Right lobe of liver (tissue), 6 donors: ENCODE measurements around the gene WHRN. TPM values are rescaled to one million over a fixed set of nuclear protein-coding genes. Genes with fewer than 3 reads are reported as not detected.
A peak's percentile ranks its signal among the peaks of the same experiment; 100 is the strongest.

Source experiments
- ATAC-seq, 4 donors: fragments of 200-7000 bp; cut with Tn5 transposase; one replicate each; pipeline ENCODE4 v1.9.1; 2020; ENCODE audit warnings: mild to moderate bottlenecking in 4 of 4, moderate library complexity in 4 of 4
- DNase-seq, 3 donors: peaks; one replicate each; pipeline ENCODE4 v3.0.0-alpha.2; 2020
- H3K27ac ChIP-seq, 3 donors: fragments of 200-600 bp; one replicate each; pipeline ENCODE4 v1.8.0; 2022
- H3K27me3 ChIP-seq, 2 donors: fragments of 200-600 bp; one replicate each; pipeline ENCODE4 v1.8.0; 2022
- H3K36me3 ChIP-seq, 4 donors: fragments of 200-600 bp; sonication (generic) in 1 of 4; one replicate each; pipeline versions ENCODE4 v1.5.1 to v1.8.0; 2017 to 2022; ENCODE audit warnings: control low read depth in 1 of 4
- H3K4me1 ChIP-seq, 4 donors: fragments of 200-600 bp; sonication (generic) in 1 of 4; one replicate each; pipeline versions ENCODE4 v1.5.1 to v1.8.0; 2017 to 2022; ENCODE audit warnings: control low read depth in 1 of 4
- H3K4me3 ChIP-seq, 3 donors: fragments of 200-600 bp; one replicate each; pipeline ENCODE4 v1.8.0; 2022
- H3K9me3 ChIP-seq, 4 donors: fragments of 200-600 bp; sonication (generic) in 1 of 4; one replicate each; pipeline versions ENCODE4 v1.5.1 to v1.8.0; 2017 to 2022; ENCODE audit warnings: control low read depth in 1 of 4
- CTCF ChIP-seq, 4 donors: fragments of 200-600 bp in 3 of 4; fragments of 450-650 bp in 1 of 4; IDR thresholded peaks; one replicate each; pipeline versions ENCODE4 v1.5.1 to v1.8.0; 2016 to 2022; ENCODE audit warnings: antibody characterized with exemption in 4 of 4, mild to moderate bottlenecking in 2 of 4
- POLR2A ChIP-seq: fragments of 450-650 bp; IDR thresholded peaks from one replicate; pipeline ENCODE4 v1.6.1; 2017; ENCODE audit warnings: antibody characterized with exemption, mild to moderate bottlenecking
- WGBS: methylation state at CpG from one replicate; pipeline ENCODE4 v1.1.6; 2018; ENCODE audit warnings: low coverage, low lambda C conversion rate; ENCODE audit not compliant: insufficient coverage; ENCODE audit errors: missing lambda C conversion rate; 5-methylcytosine and 5-hydroxymethylcytosine counted together
- intact Hi-C, 2 donors: fragments of 100-400 bp; cut with DNase I; formaldehyde crosslinking; loops; one replicate each; pipeline versions ENCODE4 v1.11.2 to v1.14.1; 2022
- total RNA-seq, 6 experiments: library from RNA; depleted of rRNA in 2 of 6; stranded (reverse); fragments of >200 nt in 2 of 6; fragmentation: NEBNext Ultra II Directional in 3 of 6; extraction: Animal tissue kit (Norgen Biotek cat#: 25700) in 3 of 6; gene quantifications; one replicate each; pipeline versions ENCODE4 v1.1.0 to v1.2.4, GENCODE V29; 2016 to 2023
- donor health status: DM: no; HTN: yes; CAD: no.
- donor health status: DM: no; HTN: no; CAD: no.
- donor health status: DM: no; HTN: no; CAD: no.
- donor health status: DM: no; HTN: yes; CAD: no.
- donor health status: DM: no; HTN: yes; CAD: no.

The WHRN gene
- total RNA-seq, 6 experiments from 2014 or later: 2.1 to 3.7 (median 2.7) TPM

- DNase-seq (no peak), ATAC-seq (no peak)
- WGBS: 100% methylated on average over 1 of the region's 5 CpGs
- Histone ChIP-seq H3K36me3 (no peaks in the 10 kb centered on the region), H3K4me1 (no peaks in the 10 kb centered on the region), H3K27me3 (no peaks in the 10 kb centered on the region), H3K4me3 (no peak overlapping the region), H3K9me3 (no peaks in the 10 kb centered on the region), H3K27ac (no peak overlapping the region)
- intact Hi-C loops: no loop called here
- TF ChIP-seq POLR2A: no peak
- no peak for TF ChIP-seq CTCF (IDR thresholded peaks at IDR 0.05)
Measured at GRCh38 chr9:114445616-114446015, 59.7 kb downstream of the WHRN start.

GRCh38 chr9:114442022-114442421, 63.3 kb downstream of the WHRN start:
- Histone ChIP-seq H3K36me3 (no peaks in the 10 kb centered on the region), H3K27me3 (no peaks in the 10 kb centered on the region), H3K4me3 (no peak overlapping the region), H3K4me1 (no peaks in the 10 kb centered on the region), H3K27ac (no peak overlapping the region), H3K9me3 (no peaks in the 10 kb centered on the region)
- WGBS: 54% methylated on average over 1 of the region's 1 CpG
- intact Hi-C loops: no loop called here
- no peak for TF ChIP-seq CTCF (IDR thresholded peaks at IDR 0.05)
- TF ChIP-seq POLR2A: no peak
- ATAC-seq: no peak
- DNase-seq: no peak

GRCh38 chr9:114437401-114437893, 67.8 kb downstream of the WHRN start:
- ATAC-seq (no peak), DNase-seq (no peak)
- H3K4me3 ChIP-seq: no peak overlapping the region
- TF ChIP-seq POLR2A: no peak
- no peak for TF ChIP-seq CTCF (IDR thresholded peaks at IDR 0.05)
- 85% methylated on average over 2 of the region's 2 CpGs for WGBS
- no peaks in the 10 kb centered on the region for H3K4me1 ChIP-seq
- H3K27ac ChIP-seq: no peak overlapping the region
- H3K36me3 ChIP-seq: no peaks in the 10 kb centered on the region
- H3K9me3 ChIP-seq: no peaks in the 10 kb centered on the region
- intact Hi-C loops: no loop called here
- no peaks in the 10 kb centered on the region for H3K27me3 ChIP-seq

DNA sequence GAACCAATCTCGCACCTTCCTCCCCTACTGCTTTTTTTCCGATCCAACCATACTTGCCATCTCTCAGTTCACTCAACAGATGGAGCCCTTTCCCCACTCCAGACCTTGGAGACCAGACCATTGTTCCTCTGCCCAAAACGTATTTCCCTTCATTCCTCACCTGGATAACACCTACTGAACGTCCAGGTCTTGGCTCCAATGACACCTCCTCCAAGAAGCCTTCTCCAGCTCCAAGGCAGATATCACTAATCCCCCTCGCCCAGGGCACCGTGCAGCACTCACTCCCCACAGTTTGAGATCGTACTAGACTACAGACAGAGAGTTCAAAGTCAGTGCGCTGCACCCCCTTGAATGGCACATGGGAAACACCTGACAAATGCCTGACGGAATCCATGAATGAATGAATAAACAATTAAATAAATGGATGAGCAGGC, 70.4 kb downstream of the WHRN start:
- Histone ChIP-seq H3K9me3 (no peaks in the 10 kb centered on the region), H3K27me3 (no peaks in the 10 kb centered on the region), H3K27ac (no peak overlapping the region), H3K4me1 (no peaks in the 10 kb centered on the region), H3K36me3 (no peaks in the 10 kb centered on the region), H3K4me3 (no peak overlapping the region)
- no peak for TF ChIP-seq POLR2A
- TF ChIP-seq CTCF (IDR thresholded peaks at IDR 0.05): peak; percentile 24 to 47 (median 40)
- intact Hi-C loops: no loop called here
- ATAC-seq (peak; percentile 36 to 74 (median 64)), DNase-seq (peak in 1 of 3 donors; percentile 33)
- 56% methylated on average over 9 of the region's 9 CpGs for WGBS

DNA sequence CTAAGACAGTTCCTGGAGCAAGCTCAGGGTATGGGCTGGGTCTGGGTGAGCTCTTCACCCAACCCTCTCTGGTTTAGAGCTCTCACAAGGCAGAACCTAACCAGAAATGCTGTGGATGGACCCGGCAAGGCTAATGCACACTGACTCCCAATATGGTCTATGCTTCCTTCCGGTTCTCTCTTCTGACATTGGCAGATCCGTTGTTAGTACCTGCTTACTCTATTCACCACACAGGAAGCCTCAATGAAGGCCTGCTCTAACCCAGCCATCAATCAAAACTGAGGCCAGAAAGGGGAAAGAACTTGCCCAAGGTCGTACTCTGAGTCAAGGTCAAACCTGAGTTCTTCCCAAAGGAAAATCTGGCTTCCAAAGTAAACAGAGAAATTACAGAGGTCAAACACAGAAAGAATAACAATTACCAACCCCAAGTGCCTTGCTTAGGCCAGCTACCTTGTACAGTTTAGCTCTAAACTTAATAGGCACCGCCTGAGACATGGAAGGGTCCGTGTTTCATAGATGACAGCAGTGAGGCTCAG, 71.5 kb downstream of the WHRN start:
- H3K9me3 ChIP-seq: no peaks in the 10 kb centered on the region
- ATAC-seq (no peak), DNase-seq (peak in 1 of 3 donors; percentile 7)
- no peak overlapping the region for H3K4me3 ChIP-seq
- no peak overlapping the region for H3K27ac ChIP-seq
- intact Hi-C loops: no loop called here
- no peaks in the 10 kb centered on the region for H3K27me3 ChIP-seq
- TF ChIP-seq CTCF (IDR thresholded peaks at IDR 0.05): no peak
- 65% methylated on average over 6 of the region's 6 CpGs for WGBS
- H3K36me3 ChIP-seq: no peaks in the 10 kb centered on the region
- no peaks in the 10 kb centered on the region for H3K4me1 ChIP-seq
